GM23338 (cell line): ENCODE results near the gene SKIC8. TPM values are rescaled to one million over a fixed set of nuclear protein-coding genes. Genes with fewer than 3 reads are reported as not detected.
A peak's percentile ranks its signal among the peaks of the same experiment; 100 is the strongest.

Experiments
- ATAC-seq: fragments of 200-7000 bp; cut with Tn5 transposase; 3 replicates; pipeline ENCODE4 v1.9.1; 2020
- DNase-seq: peaks from one replicate; pipeline ENCODE4 v3.0.0-alpha.2; 2015; ENCODE audit warnings: low spot score
- H2AFZ ChIP-seq: fragments of 200-600 bp; sonication (generic); 2 replicates; pipeline ENCODE4 v1.8.0; 2016; ENCODE audit warnings: antibody characterized with exemption, mild to moderate bottlenecking, moderate library complexity
- H3F3A ChIP-seq: fragments of 200-600 bp; sonication (generic); replicated peaks from 2 replicates; pipeline ENCODE4 v1.8.0; 2017; ENCODE audit warnings: antibody characterized with exemption, mixed run types, low read depth
- H3K27ac ChIP-seq: fragments of 200-600 bp; sonication (generic); 2 replicates; pipeline ENCODE4 v1.6.1; 2016; ENCODE audit warnings: low read depth
- H3K27me3 ChIP-seq: fragments of 200-600 bp; sonication (generic); 2 replicates; pipeline ENCODE4 v1.8.0; 2016; ENCODE audit warnings: mild to moderate bottlenecking, mixed run types, moderate library complexity; ENCODE audit not compliant: insufficient read depth
- H3K36me3 ChIP-seq: fragments of 200-600 bp; sonication (generic); 2 replicates; pipeline ENCODE4 v1.8.0; 2016; ENCODE audit warnings: mild to moderate bottlenecking; ENCODE audit not compliant: insufficient read depth
- H3K4me1 ChIP-seq: fragments of 200-600 bp; sonication (generic); 2 replicates; pipeline ENCODE4 v1.8.0; 2016; ENCODE audit warnings: mild to moderate bottlenecking, moderate library complexity; ENCODE audit not compliant: insufficient read depth
- H3K4me2 ChIP-seq: fragments of 200-600 bp; sonication (generic); 2 replicates; pipeline ENCODE4 v1.7.1; 2017; ENCODE audit warnings: mixed run types
- H3K4me3 ChIP-seq: fragments of 200-600 bp; sonication (generic); 2 replicates; pipeline ENCODE4 v1.6.1; 2016; ENCODE audit warnings: mixed run types
- H3K79me2 ChIP-seq: fragments of 200-600 bp; sonication (generic); replicated peaks from 2 replicates; pipeline ENCODE4 v1.8.0; 2017; ENCODE audit warnings: mild to moderate bottlenecking; ENCODE audit not compliant: insufficient read depth
- H3K9me2 ChIP-seq: fragments of 200-600 bp; sonication (generic); 2 replicates; pipeline ENCODE4 v1.8.0; 2017; ENCODE audit not compliant: insufficient read depth
- H4K20me1 ChIP-seq: fragments of 200-600 bp; sonication (generic); replicated peaks from 2 replicates; pipeline ENCODE4 v1.8.0; 2017; ENCODE audit warnings: mild to moderate bottlenecking; ENCODE audit not compliant: insufficient read depth
- H3K27ac Mint-ChIP-seq: 2 replicates; pipeline ENCODE4 v1.8.0; 2020; ENCODE audit warnings: inconsistent platforms, mild to moderate bottlenecking, moderate library complexity, mixed read lengths
- H3K27me3 Mint-ChIP-seq: 3 replicates; pipeline ENCODE4 v1.8.0; 2022; ENCODE audit warnings: low read depth, mild to moderate bottlenecking, moderate library complexity, mixed read lengths, inconsistent platforms; ENCODE audit not compliant: insufficient read depth, poor library complexity
- H3K36me3 Mint-ChIP-seq: 3 replicates; pipeline ENCODE4 v1.8.0; 2021; ENCODE audit warnings: low read depth, mild to moderate bottlenecking, inconsistent platforms, moderate library complexity, mixed read lengths
- H3K4me1 Mint-ChIP-seq: 3 replicates; pipeline ENCODE4 v1.8.0; 2020; ENCODE audit warnings: mild to moderate bottlenecking, inconsistent platforms, mixed read lengths
- H3K4me3 Mint-ChIP-seq: 3 replicates; pipeline ENCODE4 v1.8.0; 2021; ENCODE audit warnings: moderate library complexity, mild to moderate bottlenecking, inconsistent platforms, mixed read lengths
- H3K9me3 Mint-ChIP-seq: 3 replicates; pipeline ENCODE4 v1.8.0; 2020; ENCODE audit warnings: moderate library complexity, mild to moderate bottlenecking, inconsistent platforms, mixed read lengths
- CREB1 ChIP-seq: fragments of 250-450 bp; sonication (Bioruptor Pico); IDR thresholded peaks from 2 replicates; pipeline ENCODE4 v1.5.0; 2020; ENCODE audit warnings: low read depth, mild to moderate bottlenecking, moderate library complexity
- ETS1 ChIP-seq: IDR thresholded peaks from 2 replicates; pipeline ENCODE4 v1.6.1; 2016; ENCODE audit warnings: antibody characterized with exemption
- EZH2phosphoT487 ChIP-seq: fragments of 200-600 bp; sonication (generic); IDR thresholded peaks from one replicate; pipeline ENCODE4 v1.8.1; 2018; ENCODE audit warnings: antibody characterized with exemption; ENCODE audit not compliant: unreplicated experiment
- JUNB ChIP-seq: IDR thresholded peaks from one replicate; pipeline ENCODE4 v1.6.1; 2016; ENCODE audit warnings: antibody characterized with exemption; ENCODE audit not compliant: unreplicated experiment
- NANOG ChIP-seq: IDR thresholded peaks from 2 replicates; pipeline ENCODE4 v1.6.1; 2016; ENCODE audit warnings: antibody characterized with exemption, borderline replicate concordance
- POLR2AphosphoS5 ChIP-seq: IDR thresholded peaks from 2 replicates; pipeline ENCODE4 v1.6.1; 2016; ENCODE audit warnings: antibody characterized with exemption, low read depth
- REST ChIP-seq: IDR thresholded peaks from one replicate; pipeline ENCODE4 v1.6.1; 2018; ENCODE audit warnings: antibody characterized with exemption; ENCODE audit not compliant: unreplicated experiment
- ZNF114 ChIP-seq: fragments of 250-450 bp; sonication (Bioruptor Pico); IDR thresholded peaks from 2 replicates; pipeline ENCODE4 v1.5.0; 2020; ENCODE audit warnings: mild to moderate bottlenecking, moderate library complexity
- ZNF331 ChIP-seq: fragments of 250-450 bp; sonication (Bioruptor Pico); IDR thresholded peaks from 2 replicates; pipeline ENCODE4 v1.5.0; 2020; ENCODE audit warnings: low read depth, mild to moderate bottlenecking, moderate library complexity
- ZNF462 ChIP-seq: fragments of 250-450 bp; sonication (Bioruptor Pico); IDR thresholded peaks from 2 replicates; pipeline ENCODE4 v1.5.0; 2020; ENCODE audit warnings: mild to moderate bottlenecking, moderate library complexity
- polyA plus RNA-seq: library from polyadenylated mRNA; unstranded; fragments of >200 nt; fragmentation: Nextera tagmentation; extraction: Ambion mirVana; gene quantifications from 2 replicates; pipeline ENCODE4 v1.2.1, GENCODE V29; 2016
- total RNA-seq: library from RNA; depleted of rRNA; stranded (reverse); fragments of >200 nt; shearing (Covaris generic); gene quantifications from 2 replicates; pipeline ENCODE4 v1.2.3, GENCODE V29; 2014

SKIC8 gene
- total and polyA plus RNA-seq, 2 experiments from 2014 or later, result 59.4 to 73.8 TPM

- H3K4me2 ChIP-seq, result no peak overlapping the region
- Mint-ChIP-seq H3K9me3 (no peaks in the 10 kb centered on the region; the same call in 2 of the 3 replicates), H3K27ac (peak overlapping the region; percentile 8; the same call in 1 of the 2 replicates), H3K36me3 (no peaks in the 10 kb centered on the region), H3K27me3 (peaks cover 18% of the 10 kb centered on the region), H3K4me3 (no peak overlapping the region), H3K4me1 (peaks cover 34% of the 10 kb centered on the region)
- H3K36me3 ChIP-seq, result no peaks in the 10 kb centered on the region
- H3K4me3 ChIP-seq, result no peak overlapping the region
- 0 out of 2 replicates have a peak overlapping the region, but pooled peaks have one; percentile 88 for H2AFZ ChIP-seq
- DNase-seq, result no peak
- ATAC-seq, result no peak
- no peaks in the 10 kb centered on the region for H3K79me2 ChIP-seq
- H3K27ac ChIP-seq, result no peak overlapping the region
- H3K4me1 ChIP-seq, result peaks cover 15% of the 10 kb centered on the region
- H3K9me2 ChIP-seq, result no peaks in the 10 kb centered on the region
- no peaks in the 10 kb centered on the region for H4K20me1 ChIP-seq
- H3K27me3 ChIP-seq, result no peaks in the 10 kb centered on the region
- peaks cover 11% of the 10 kb centered on the region; the same call in 1 of the 2 replicates for H3F3A ChIP-seq
- TF ChIP-seq JUNB (no peak), ETS1 (no peak), REST (no peak), POLR2AphosphoS5 (no peak), EZH2phosphoT487 (no peak), ZNF462 (CRISPR knock-in tag) (no peak), ZNF114 (CRISPR knock-in tag) (no peak), NANOG (no peak), CREB1 (CRISPR knock-in tag) (no peak), ZNF331 (no peak)
These were observed 13.5 kb upstream of the SKIC8 start for GRCh38 chr15:78312957-78313356.
